HCT116 (cell line): ENCODE measurements around the gene MSRB2. TPM values are rescaled to one million over a fixed set of nuclear protein-coding genes. Genes with fewer than 3 reads are reported as not detected.

Experiments
- ATAC-seq: fragments of 200-7000 bp; cut with Tn5 transposase; 2 replicates; pipeline ENCODE4 v1.9.1; 2020; ENCODE audit warnings: mild to moderate bottlenecking, moderate library complexity
- BruUV-seq: library from RNA; stranded (reverse); fragments of 400-500 nt; replicated peaks from 2 replicates; lab custom pipeline; 2021; lab: Mats Ljungman, UMichigan
- CTCF ChIA-PET: fragments of 300-600 bp; sonication (Branson Sonifier 250); formaldehyde crosslinking; loops from one replicate; lab custom pipeline; 2021; ENCODE audit warnings: antibody characterized with exemption; lab: Charles Lee
- POLR2A ChIA-PET: fragments of 300-600, 350-600 bp; sonication (Branson Sonifier 250); formaldehyde crosslinking; loops from one replicate; lab custom pipeline; 2021; ENCODE audit warnings: antibody characterized with exemption; lab: Charles Lee
- RAD21 ChIA-PET, 2 experiments: fragments of 300-600 bp; sonication (Branson Sonifier 250); formaldehyde crosslinking; loops; one replicate each; lab custom pipeline; 2023; ENCODE audit warnings: low total read pairs in 2 of 2; ENCODE audit not compliant: uncharacterized antibody in 2 of 2, unreplicated experiment in 2 of 2, low non-redundant PET in 1 of 2; lab: Charles Lee
- DNase-seq: peaks from one replicate; pipeline ENCODE4 v3.0.0-alpha.2; 2010; ENCODE audit warnings: low read depth, low spot score
- H2AFZ ChIP-seq: fragments of 200-600 bp; shearing (Covaris generic), sonication (generic); 2 replicates; pipeline ENCODE4 v1.6.1; 2017; ENCODE audit warnings: low read depth, mixed run types, mixed read lengths, antibody characterized with exemption, low read length; ENCODE audit not compliant: poor library complexity, severe bottlenecking
- H3K27ac ChIP-seq: 2 replicates; pipeline ENCODE4 v1.5.1; 2012; ENCODE audit warnings: low read depth, low read length
- H3K27me3 ChIP-seq: fragments of 200-600 bp; sonication (generic); 2 replicates; pipeline ENCODE4 v1.6.1; 2016; ENCODE audit warnings: mixed run types, low read length, mixed read lengths; ENCODE audit not compliant: insufficient read depth
- H3K36me3 ChIP-seq, 2 experiments: fragments of 200-500 bp in 1 of 2; fragments of 200-600 bp in 1 of 2; sonication (Bioruptor generic) in 1 of 2; sonication (generic) in 1 of 2; 2 replicates each; pipeline versions ENCODE4 v1.5.1 to v1.6.1; 2014 to 2016; ENCODE audit warnings: low read length in 2 of 2, inconsistent platforms in 1 of 2, mixed read lengths in 1 of 2, mixed run types in 1 of 2; ENCODE audit not compliant: insufficient read depth in 2 of 2, control insufficient read depth in 1 of 2
- H3K4me1 ChIP-seq, 2 experiments: fragments of 200-600 bp in 1 of 2; sonication (generic) in 1 of 2; 2 replicates each; pipeline versions ENCODE4 v1.5.1 to v1.6.1; 2012 to 2017; ENCODE audit warnings: low read length in 2 of 2, inconsistent platforms in 1 of 2, mild to moderate bottlenecking in 1 of 2, mixed read lengths in 1 of 2, mixed run types in 1 of 2, moderate library complexity in 1 of 2; ENCODE audit not compliant: insufficient read depth in 2 of 2, control insufficient read depth in 1 of 2
- H3K4me2 ChIP-seq: fragments of 200-600 bp; sonication (generic); 2 replicates; pipeline ENCODE4 v1.6.1; 2017; ENCODE audit warnings: mixed run types, low read length, mixed read lengths
- H3K4me3 ChIP-seq, 2 experiments: fragments of 200-600 bp in 1 of 2; sonication (generic) in 1 of 2; replicated peaks in 1 of 2; 2 replicates each; pipeline ENCODE4 v1.5.1; 2011 to 2016; ENCODE audit warnings: low read length in 2 of 2, control low read depth in 1 of 2, low read depth in 1 of 2, mild to moderate bottlenecking in 1 of 2, mixed read lengths in 1 of 2, mixed run types in 1 of 2
- H3K79me2 ChIP-seq: fragments of 200-600 bp; sonication (generic); 2 replicates; pipeline ENCODE4 v1.6.1; 2017; ENCODE audit warnings: mild to moderate bottlenecking, mixed run types, low read length, moderate library complexity, mixed read lengths; ENCODE audit not compliant: insufficient read depth
- H3K9ac ChIP-seq: fragments of 200-600 bp; sonication (generic); 2 replicates; pipeline ENCODE4 v1.6.1; 2016; ENCODE audit warnings: low read length, mixed read lengths
- H3K9me2 ChIP-seq: fragments of 200-600 bp; sonication (generic), shearing (Covaris generic); 2 replicates; pipeline ENCODE4 v1.6.1; 2017; ENCODE audit warnings: mixed run types, mild to moderate bottlenecking, moderate library complexity; ENCODE audit not compliant: insufficient read depth
- H3K9me3 ChIP-seq, 2 experiments: fragments of 200-500 bp in 1 of 2; fragments of 200-600 bp in 1 of 2; sonication (Bioruptor generic) in 1 of 2; sonication (generic) in 1 of 2; 2 replicates each; pipeline ENCODE4 v1.6.1; 2014 to 2017; ENCODE audit warnings: low read length in 2 of 2, mixed read lengths in 2 of 2, inconsistent platforms in 1 of 2, low read depth in 1 of 2, mild to moderate bottlenecking in 1 of 2, mixed run types in 1 of 2, moderate library complexity in 1 of 2; ENCODE audit not compliant: control insufficient read depth in 1 of 2, insufficient read depth in 1 of 2
- H4K20me1 ChIP-seq: fragments of 200-600 bp; sonication (generic), shearing (Covaris generic); 2 replicates; pipeline ENCODE4 v1.6.1; 2017; ENCODE audit warnings: mixed run types, mild to moderate bottlenecking, moderate library complexity; ENCODE audit not compliant: insufficient read depth
- CBX3 ChIP-seq: IDR thresholded peaks from 2 replicates; pipeline ENCODE4 v1.6.1; 2012; ENCODE audit warnings: low read depth
- CEBPB ChIP-seq: IDR thresholded peaks from 2 replicates; pipeline ENCODE4 v1.6.1; 2012; ENCODE audit warnings: low read depth
- ELF1 ChIP-seq: IDR thresholded peaks from 2 replicates; pipeline ENCODE4 v1.6.1; 2012; ENCODE audit warnings: low read depth, borderline replicate concordance
- EZH2phosphoT487 ChIP-seq: fragments of 200-600 bp; IDR thresholded peaks from 2 replicates; pipeline ENCODE4 v1.6.1; 2018; ENCODE audit warnings: antibody characterized with exemption, borderline replicate concordance
- FOSL1 ChIP-seq: IDR thresholded peaks from 2 replicates; pipeline ENCODE4 v1.6.1; 2012; ENCODE audit warnings: low read depth
- JUND ChIP-seq: IDR thresholded peaks from 2 replicates; pipeline ENCODE4 v1.6.1; 2012
- POLR2AphosphoS5 ChIP-seq: IDR thresholded peaks from 2 replicates; pipeline ENCODE4 v1.6.1; 2011; ENCODE audit warnings: mild to moderate bottlenecking, low read depth, low read length, moderate library complexity
- RAD21 ChIP-seq: IDR thresholded peaks from 2 replicates; pipeline ENCODE4 v1.6.1; 2012; ENCODE audit warnings: low read depth, mild to moderate bottlenecking
- SIN3A ChIP-seq: IDR thresholded peaks from 2 replicates; pipeline ENCODE4 v1.6.1; 2012; ENCODE audit warnings: low read depth
- SP1 ChIP-seq: IDR thresholded peaks from 2 replicates; pipeline ENCODE4 v1.6.1; 2012; ENCODE audit warnings: low read depth
- YY1 ChIP-seq: IDR thresholded peaks from 2 replicates; pipeline ENCODE4 v1.6.1; 2011; ENCODE audit warnings: low read length, low read depth, moderate library complexity, mild to moderate bottlenecking; ENCODE audit not compliant: insufficient replicate concordance; ENCODE audit errors: extremely low read depth
- ZNF274 ChIP-seq: fragments of 200-500 bp; sonication (Bioruptor generic); IDR thresholded peaks from 2 replicates; pipeline ENCODE4 v1.6.1; 2014; ENCODE audit warnings: mild to moderate bottlenecking, low read depth, low read length, inconsistent platforms
- intact Hi-C: fragments of 100-400 bp; cut with micrococcal nuclease; formaldehyde crosslinking; loops from 2 replicates; pipeline ENCODE4 v1.10.0; 2022
- total RNA-seq: library from RNA; stranded (reverse); gene quantifications from one replicate; pipeline ENCODE4 v1.2.1, GENCODE V29; 2021; ENCODE audit not compliant: unreplicated experiment
- TF ChIP-seq, protein P1 (sequence below), 3 experiments: fragments of 200-600 bp in 1 of 3; sonication (generic) in 1 of 3; IDR thresholded peaks in 2 of 3; conservative IDR thresholded peaks in 1 of 3; 2 replicates each; pipeline ENCODE4 v1.5.1; 2012 to 2017; ENCODE audit warnings: low read depth in 2 of 3, low read length in 2 of 3, antibody characterized with exemption in 1 of 3, borderline replicate concordance in 1 of 3, control low read depth in 1 of 3, mild to moderate bottlenecking in 1 of 3, mixed read lengths in 1 of 3, mixed run types in 1 of 3, moderate library complexity in 1 of 3; ENCODE audit not compliant: insufficient read depth in 1 of 3
- TF ChIP-seq, protein P2 (sequence below): IDR thresholded peaks from 2 replicates; pipeline ENCODE4 v1.6.1; 2012; ENCODE audit warnings: low read depth
- TF ChIP-seq, protein P3 (sequence below): IDR thresholded peaks from 2 replicates; pipeline ENCODE4 v1.6.1; 2012

MSRB2 gene
- total RNA-seq, 1 experiment from 2014 or later: 13.6 TPM

DNA sequence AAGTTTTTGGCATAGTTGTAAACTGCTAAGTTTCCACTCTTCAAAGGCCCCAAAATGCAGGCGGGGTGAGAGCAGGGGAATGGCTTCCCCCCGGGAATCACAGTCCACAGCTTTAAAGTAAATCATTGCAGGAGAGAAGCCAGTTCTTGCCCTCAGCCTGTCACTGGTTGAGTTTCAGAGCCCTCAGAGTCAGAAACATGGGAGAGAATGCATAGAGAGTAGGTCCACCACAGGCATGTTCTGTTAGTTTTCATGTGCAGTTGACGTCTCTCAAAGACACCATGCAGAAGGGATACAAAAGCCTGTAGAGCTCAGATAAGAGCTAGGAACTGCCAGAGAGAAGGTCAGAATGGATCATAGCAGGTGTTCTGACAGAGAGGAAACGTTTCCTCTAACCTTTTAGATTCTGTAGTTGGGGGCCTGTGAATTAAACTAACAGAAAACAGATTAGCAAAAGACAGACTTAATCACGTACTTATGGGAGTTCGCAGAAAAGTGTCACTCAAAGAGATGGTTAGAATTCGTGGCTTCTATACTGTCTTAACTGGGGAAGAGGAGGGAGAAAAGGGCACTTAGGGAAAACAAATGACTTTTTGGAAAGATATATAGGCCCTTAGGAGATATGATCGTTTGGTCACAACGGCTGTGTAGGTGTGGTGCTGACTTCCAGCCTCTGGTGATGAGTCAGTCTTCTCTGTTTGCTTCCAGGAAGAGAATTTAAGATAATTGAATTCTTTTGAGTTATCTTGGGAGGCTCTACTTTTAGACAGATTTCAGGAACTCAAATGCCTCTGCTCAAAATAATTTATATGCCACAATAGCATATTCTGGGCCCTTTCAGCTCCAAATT lies 48.0 kb upstream of the MSRB2 start (continued):
- no peak for TF ChIP-seq EZH2phosphoT487
- TF ChIP-seq JUND: 0 out of 2 replicates have a peak, but pooled peaks have one; percentile 25
- TF ChIP-seq, protein P1, sequence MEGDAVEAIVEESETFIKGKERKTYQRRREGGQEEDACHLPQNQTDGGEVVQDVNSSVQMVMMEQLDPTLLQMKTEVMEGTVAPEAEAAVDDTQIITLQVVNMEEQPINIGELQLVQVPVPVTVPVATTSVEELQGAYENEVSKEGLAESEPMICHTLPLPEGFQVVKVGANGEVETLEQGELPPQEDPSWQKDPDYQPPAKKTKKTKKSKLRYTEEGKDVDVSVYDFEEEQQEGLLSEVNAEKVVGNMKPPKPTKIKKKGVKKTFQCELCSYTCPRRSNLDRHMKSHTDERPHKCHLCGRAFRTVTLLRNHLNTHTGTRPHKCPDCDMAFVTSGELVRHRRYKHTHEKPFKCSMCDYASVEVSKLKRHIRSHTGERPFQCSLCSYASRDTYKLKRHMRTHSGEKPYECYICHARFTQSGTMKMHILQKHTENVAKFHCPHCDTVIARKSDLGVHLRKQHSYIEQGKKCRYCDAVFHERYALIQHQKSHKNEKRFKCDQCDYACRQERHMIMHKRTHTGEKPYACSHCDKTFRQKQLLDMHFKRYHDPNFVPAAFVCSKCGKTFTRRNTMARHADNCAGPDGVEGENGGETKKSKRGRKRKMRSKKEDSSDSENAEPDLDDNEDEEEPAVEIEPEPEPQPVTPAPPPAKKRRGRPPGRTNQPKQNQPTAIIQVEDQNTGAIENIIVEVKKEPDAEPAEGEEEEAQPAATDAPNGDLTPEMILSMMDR (IDR thresholded peaks at IDR 0.05 in 2 of 3, conservative IDR thresholded peaks at IDR 0.05 in 1 of 3; ENCODE audit: borderline replicate concordance in 1 of 3, insufficient read depth in 1 of 3, low read depth in 2 of 3, low read length in 2 of 3): no peak
- TF ChIP-seq SIN3A: no peak

DNA sequence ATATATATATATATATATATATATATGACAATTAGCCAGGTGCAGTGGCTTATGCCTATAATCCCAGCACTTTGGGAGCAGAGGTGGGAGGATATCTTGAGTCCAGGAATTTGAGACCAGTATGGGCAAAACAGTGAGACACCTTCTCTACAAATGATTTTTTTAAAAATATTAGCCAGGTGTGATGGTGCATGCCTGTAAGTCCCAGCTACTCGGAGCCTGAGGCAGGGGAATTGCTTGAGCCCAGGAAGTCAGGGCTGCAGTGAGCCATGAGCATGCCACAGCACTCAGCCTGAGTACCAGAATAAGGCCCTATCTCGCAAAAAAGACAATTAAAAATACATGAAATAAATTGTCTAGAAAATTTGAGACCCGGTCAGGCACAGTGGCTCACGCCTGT lies 47.2 kb upstream of the MSRB2 start:
- H3K4me1 ChIP-seq: peaks cover 4 to 21% of the 10 kb centered on the region in 2 experiments
- H3K4me2 ChIP-seq: no peak overlapping the region
- BruUV-seq: no TSS peak
- H3K9me3 ChIP-seq: no peaks in the 10 kb centered on the region
- DNase-seq (no peak), ATAC-seq (no peak)
- TF ChIP-seq RAD21 (no peak), CBX3 (no peak), ELF1 (no peak), CEBPB (no peak), YY1 (no peak), FOSL1 (no peak), POLR2AphosphoS5 (no peak), ZNF274 (no peak), SP1 (no peak), EZH2phosphoT487 (no peak)
- TF ChIP-seq, protein P2, sequence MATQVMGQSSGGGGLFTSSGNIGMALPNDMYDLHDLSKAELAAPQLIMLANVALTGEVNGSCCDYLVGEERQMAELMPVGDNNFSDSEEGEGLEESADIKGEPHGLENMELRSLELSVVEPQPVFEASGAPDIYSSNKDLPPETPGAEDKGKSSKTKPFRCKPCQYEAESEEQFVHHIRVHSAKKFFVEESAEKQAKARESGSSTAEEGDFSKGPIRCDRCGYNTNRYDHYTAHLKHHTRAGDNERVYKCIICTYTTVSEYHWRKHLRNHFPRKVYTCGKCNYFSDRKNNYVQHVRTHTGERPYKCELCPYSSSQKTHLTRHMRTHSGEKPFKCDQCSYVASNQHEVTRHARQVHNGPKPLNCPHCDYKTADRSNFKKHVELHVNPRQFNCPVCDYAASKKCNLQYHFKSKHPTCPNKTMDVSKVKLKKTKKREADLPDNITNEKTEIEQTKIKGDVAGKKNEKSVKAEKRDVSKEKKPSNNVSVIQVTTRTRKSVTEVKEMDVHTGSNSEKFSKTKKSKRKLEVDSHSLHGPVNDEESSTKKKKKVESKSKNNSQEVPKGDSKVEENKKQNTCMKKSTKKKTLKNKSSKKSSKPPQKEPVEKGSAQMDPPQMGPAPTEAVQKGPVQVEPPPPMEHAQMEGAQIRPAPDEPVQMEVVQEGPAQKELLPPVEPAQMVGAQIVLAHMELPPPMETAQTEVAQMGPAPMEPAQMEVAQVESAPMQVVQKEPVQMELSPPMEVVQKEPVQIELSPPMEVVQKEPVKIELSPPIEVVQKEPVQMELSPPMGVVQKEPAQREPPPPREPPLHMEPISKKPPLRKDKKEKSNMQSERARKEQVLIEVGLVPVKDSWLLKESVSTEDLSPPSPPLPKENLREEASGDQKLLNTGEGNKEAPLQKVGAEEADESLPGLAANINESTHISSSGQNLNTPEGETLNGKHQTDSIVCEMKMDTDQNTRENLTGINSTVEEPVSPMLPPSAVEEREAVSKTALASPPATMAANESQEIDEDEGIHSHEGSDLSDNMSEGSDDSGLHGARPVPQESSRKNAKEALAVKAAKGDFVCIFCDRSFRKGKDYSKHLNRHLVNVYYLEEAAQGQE: no peak
- TF ChIP-seq, protein P3, sequence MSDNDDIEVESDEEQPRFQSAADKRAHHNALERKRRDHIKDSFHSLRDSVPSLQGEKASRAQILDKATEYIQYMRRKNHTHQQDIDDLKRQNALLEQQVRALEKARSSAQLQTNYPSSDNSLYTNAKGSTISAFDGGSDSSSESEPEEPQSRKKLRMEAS: no peak
- H3K9ac ChIP-seq: no peak overlapping the region
- no peaks in the 10 kb centered on the region for H3K36me3 ChIP-seq
- no peaks in the 10 kb centered on the region for H4K20me1 ChIP-seq
- H2AFZ ChIP-seq: no peak overlapping the region
- no peak overlapping the region for H3K27ac ChIP-seq
- no peaks in the 10 kb centered on the region for H3K27me3 ChIP-seq
- no peaks in the 10 kb centered on the region for H3K79me2 ChIP-seq
- no peak overlapping the region for H3K4me3 ChIP-seq
- ChIA-PET POLR2A (no interaction called here), CTCF (no interaction called here), RAD21 (no interaction called here)
- H3K9me2 ChIP-seq: peaks cover 4% of the 10 kb centered on the region; the same call in 1 of the 2 replicates
- intact Hi-C loops: no loop called here
